ENCODE results near the gene TBPL1. TPM values are rescaled to one million over a fixed set of nuclear protein-coding genes. Genes with fewer than 3 reads are reported as not detected.

Gene TBPL1
- total RNA-seq, 1 experiment from 2014 or later: 42.1 TPM

DNA sequence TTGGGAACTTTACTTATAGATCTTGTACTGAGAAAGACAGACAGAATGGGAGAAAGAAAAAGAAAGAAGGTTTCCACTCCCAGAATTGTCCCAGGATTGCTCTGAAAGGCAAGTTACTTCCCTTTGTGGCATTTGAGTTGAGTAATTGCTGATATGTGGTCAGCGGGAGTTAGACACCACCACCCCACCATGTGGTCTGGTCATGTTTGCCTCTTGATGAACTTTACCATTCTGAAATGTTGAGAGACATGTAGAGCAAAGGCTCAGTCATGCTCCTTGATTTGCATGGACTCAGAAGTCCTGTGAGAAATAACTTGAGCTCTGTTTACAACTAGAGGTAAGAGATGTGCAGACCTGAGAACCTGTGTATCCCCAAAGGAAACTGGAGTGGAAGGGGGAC, 47.0 kb upstream of the TBPL1 start (continued):
- TF ChIP-seq, protein P1, sequence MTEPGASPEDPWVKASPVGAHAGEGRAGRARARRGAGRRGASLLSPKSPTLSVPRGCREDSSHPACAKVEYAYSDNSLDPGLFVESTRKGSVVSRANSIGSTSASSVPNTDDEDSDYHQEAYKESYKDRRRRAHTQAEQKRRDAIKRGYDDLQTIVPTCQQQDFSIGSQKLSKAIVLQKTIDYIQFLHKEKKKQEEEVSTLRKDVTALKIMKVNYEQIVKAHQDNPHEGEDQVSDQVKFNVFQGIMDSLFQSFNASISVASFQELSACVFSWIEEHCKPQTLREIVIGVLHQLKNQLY (CRISPR knock-in tag; IDR thresholded peaks at IDR 0.05): no peak

DNA sequence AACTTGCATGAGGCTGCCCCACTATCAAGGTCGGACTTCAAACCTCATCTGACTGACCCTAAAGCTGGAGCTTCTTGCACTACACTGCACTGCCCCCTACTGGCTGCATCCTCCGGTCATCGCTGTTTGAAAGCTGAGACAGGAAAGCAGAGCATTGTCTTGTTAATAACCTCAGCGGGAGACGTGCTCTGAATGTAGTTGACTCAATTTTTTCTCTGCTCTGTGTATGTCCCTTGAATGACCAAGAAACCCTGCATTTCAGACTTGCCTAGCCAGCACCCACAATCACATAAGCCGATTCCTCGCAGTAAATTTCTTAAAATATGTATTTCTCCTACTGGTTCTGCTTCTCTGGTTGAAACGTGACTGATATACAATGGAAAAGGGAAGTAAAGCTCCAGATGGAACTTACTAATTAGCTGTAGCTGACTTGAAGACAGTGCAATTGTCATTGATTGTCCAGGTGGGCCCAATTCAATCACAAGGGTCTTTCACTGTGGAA, 36.3 kb upstream of the TBPL1 start:
- peak; percentile 99 for DNase-seq (ENCODE audit: low spot score)
- Mint-ChIP-seq H3K27ac (peak overlapping the region; percentile 92), H3K4me1 (peaks cover 27% of the 10 kb centered on the region), H3K4me3 (peak overlapping the region; percentile 53), H3K9me3 (peaks cover 11% of the 10 kb centered on the region), H3K36me3 (peaks cover 8% of the 10 kb centered on the region; the same call in 1 of the 2 replicates), H3K27me3 (ENCODE audit: low read depth) (no peaks in the 10 kb centered on the region)
- POLR2A ChIA-PET: interaction anchor here (1.3 kb wide), 1 partner anchor 79 kb away, joined by 3 read pairs; no protein-coding TSS in a partner anchor
- CTCF ChIA-PET: interaction anchor here (0.6 to 5.3 kb wide), 46 partner anchors 14 to 724 kb away, joined by 3 to 98 read pairs (median 4); partner anchors contain the start of gene TBPL1
- ATAC-seq: peak; percentile 78
- TF ChIP-seq, protein P2, sequence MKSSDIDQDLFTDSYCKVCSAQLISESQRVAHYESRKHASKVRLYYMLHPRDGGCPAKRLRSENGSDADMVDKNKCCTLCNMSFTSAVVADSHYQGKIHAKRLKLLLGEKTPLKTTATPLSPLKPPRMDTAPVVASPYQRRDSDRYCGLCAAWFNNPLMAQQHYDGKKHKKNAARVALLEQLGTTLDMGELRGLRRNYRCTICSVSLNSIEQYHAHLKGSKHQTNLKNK (CRISPR knock-in tag; IDR thresholded peaks at IDR 0.05): no peak
- TF ChIP-seq NFATC4 (CRISPR knock-in tag; IDR thresholded peaks at IDR 0.05) (no peak), NR1H2 (CRISPR knock-in tag; IDR thresholded peaks at IDR 0.05) (no peak), ESRRA (CRISPR knock-in tag; IDR thresholded peaks at IDR 0.05; ENCODE audit: borderline replicate concordance) (no peak), ATF3 (CRISPR knock-in tag; conservative IDR thresholded peaks at IDR 0.05) (no peak), ATF1 (CRISPR knock-in tag; IDR thresholded peaks at IDR 0.05) (no peak), PREB (CRISPR knock-in tag; IDR thresholded peaks at IDR 0.05; ENCODE audit: borderline replicate concordance) (no peak), ETV6 (CRISPR knock-in tag; IDR thresholded peaks at IDR 0.05) (peak; percentile 83; the same call in 1 of the 2 replicates), E2F1 (CRISPR knock-in tag; IDR thresholded peaks at IDR 0.05) (no peak), EMX1 (CRISPR knock-in tag; IDR thresholded peaks at IDR 0.05) (no peak), GABPB1 (CRISPR knock-in tag; IDR thresholded peaks at IDR 0.05) (no peak), TEAD1 (CRISPR knock-in tag; IDR thresholded peaks at IDR 0.05) (no peak; the same call in 1 of the 2 replicates)
- TF ChIP-seq, protein P3, sequence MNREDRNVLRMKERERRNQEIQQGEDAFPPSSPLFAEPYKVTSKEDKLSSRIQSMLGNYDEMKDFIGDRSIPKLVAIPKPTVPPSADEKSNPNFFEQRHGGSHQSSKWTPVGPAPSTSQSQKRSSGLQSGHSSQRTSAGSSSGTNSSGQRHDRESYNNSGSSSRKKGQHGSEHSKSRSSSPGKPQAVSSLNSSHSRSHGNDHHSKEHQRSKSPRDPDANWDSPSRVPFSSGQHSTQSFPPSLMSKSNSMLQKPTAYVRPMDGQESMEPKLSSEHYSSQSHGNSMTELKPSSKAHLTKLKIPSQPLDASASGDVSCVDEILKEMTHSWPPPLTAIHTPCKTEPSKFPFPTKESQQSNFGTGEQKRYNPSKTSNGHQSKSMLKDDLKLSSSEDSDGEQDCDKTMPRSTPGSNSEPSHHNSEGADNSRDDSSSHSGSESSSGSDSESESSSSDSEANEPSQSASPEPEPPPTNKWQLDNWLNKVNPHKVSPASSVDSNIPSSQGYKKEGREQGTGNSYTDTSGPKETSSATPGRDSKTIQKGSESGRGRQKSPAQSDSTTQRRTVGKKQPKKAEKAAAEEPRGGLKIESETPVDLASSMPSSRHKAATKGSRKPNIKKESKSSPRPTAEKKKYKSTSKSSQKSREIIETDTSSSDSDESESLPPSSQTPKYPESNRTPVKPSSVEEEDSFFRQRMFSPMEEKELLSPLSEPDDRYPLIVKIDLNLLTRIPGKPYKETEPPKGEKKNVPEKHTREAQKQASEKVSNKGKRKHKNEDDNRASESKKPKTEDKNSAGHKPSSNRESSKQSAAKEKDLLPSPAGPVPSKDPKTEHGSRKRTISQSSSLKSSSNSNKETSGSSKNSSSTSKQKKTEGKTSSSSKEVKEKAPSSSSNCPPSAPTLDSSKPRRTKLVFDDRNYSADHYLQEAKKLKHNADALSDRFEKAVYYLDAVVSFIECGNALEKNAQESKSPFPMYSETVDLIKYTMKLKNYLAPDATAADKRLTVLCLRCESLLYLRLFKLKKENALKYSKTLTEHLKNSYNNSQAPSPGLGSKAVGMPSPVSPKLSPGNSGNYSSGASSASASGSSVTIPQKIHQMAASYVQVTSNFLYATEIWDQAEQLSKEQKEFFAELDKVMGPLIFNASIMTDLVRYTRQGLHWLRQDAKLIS (CRISPR knock-in tag; IDR thresholded peaks at IDR 0.05; ENCODE audit: borderline replicate concordance): no peak
- TF ChIP-seq, protein P4, sequence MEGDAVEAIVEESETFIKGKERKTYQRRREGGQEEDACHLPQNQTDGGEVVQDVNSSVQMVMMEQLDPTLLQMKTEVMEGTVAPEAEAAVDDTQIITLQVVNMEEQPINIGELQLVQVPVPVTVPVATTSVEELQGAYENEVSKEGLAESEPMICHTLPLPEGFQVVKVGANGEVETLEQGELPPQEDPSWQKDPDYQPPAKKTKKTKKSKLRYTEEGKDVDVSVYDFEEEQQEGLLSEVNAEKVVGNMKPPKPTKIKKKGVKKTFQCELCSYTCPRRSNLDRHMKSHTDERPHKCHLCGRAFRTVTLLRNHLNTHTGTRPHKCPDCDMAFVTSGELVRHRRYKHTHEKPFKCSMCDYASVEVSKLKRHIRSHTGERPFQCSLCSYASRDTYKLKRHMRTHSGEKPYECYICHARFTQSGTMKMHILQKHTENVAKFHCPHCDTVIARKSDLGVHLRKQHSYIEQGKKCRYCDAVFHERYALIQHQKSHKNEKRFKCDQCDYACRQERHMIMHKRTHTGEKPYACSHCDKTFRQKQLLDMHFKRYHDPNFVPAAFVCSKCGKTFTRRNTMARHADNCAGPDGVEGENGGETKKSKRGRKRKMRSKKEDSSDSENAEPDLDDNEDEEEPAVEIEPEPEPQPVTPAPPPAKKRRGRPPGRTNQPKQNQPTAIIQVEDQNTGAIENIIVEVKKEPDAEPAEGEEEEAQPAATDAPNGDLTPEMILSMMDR (IDR thresholded peaks at IDR 0.05): peak; percentile 92
- TF ChIP-seq, protein P5, sequence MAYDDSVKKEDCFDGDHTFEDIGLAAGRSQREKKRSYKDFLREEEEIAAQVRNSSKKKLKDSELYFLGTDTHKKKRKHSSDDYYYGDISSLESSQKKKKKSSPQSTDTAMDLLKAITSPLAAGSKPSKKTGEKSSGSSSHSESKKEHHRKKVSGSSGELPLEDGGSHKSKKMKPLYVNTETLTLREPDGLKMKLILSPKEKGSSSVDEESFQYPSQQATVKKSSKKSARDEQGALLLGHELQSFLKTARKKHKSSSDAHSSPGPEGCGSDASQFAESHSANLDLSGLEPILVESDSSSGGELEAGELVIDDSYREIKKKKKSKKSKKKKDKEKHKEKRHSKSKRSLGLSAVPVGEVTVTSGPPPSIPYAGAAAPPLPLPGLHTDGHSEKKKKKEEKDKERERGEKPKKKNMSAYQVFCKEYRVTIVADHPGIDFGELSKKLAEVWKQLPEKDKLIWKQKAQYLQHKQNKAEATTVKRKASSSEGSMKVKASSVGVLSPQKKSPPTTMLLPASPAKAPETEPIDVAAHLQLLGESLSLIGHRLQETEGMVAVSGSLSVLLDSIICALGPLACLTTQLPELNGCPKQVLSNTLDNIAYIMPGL (CRISPR knock-in tag; IDR thresholded peaks at IDR 0.05): no peak
- TF ChIP-seq, protein P6, sequence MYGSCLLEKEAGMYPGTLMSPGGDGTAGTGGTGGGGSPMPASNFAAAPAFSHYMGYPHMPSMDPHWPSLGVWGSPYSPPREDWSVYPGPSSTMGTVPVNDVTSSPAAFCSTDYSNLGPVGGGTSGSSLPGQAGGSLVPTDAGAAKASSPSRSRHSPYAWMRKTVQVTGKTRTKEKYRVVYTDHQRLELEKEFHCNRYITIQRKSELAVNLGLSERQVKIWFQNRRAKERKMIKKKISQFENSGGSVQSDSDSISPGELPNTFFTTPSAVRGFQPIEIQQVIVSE (CRISPR knock-in tag; IDR thresholded peaks at IDR 0.05; ENCODE audit: borderline replicate concordance): no peak
- TF ChIP-seq, protein P7, sequence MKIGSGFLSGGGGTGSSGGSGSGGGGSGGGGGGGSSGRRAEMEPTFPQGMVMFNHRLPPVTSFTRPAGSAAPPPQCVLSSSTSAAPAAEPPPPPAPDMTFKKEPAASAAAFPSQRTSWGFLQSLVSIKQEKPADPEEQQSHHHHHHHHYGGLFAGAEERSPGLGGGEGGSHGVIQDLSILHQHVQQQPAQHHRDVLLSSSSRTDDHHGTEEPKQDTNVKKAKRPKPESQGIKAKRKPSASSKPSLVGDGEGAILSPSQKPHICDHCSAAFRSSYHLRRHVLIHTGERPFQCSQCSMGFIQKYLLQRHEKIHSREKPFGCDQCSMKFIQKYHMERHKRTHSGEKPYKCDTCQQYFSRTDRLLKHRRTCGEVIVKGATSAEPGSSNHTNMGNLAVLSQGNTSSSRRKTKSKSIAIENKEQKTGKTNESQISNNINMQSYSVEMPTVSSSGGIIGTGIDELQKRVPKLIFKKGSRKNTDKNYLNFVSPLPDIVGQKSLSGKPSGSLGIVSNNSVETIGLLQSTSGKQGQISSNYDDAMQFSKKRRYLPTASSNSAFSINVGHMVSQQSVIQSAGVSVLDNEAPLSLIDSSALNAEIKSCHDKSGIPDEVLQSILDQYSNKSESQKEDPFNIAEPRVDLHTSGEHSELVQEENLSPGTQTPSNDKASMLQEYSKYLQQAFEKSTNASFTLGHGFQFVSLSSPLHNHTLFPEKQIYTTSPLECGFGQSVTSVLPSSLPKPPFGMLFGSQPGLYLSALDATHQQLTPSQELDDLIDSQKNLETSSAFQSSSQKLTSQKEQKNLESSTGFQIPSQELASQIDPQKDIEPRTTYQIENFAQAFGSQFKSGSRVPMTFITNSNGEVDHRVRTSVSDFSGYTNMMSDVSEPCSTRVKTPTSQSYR (CRISPR knock-in tag; IDR thresholded peaks at IDR 0.05): no peak
